ENCODE data around the gene RFESD.

DNA sequence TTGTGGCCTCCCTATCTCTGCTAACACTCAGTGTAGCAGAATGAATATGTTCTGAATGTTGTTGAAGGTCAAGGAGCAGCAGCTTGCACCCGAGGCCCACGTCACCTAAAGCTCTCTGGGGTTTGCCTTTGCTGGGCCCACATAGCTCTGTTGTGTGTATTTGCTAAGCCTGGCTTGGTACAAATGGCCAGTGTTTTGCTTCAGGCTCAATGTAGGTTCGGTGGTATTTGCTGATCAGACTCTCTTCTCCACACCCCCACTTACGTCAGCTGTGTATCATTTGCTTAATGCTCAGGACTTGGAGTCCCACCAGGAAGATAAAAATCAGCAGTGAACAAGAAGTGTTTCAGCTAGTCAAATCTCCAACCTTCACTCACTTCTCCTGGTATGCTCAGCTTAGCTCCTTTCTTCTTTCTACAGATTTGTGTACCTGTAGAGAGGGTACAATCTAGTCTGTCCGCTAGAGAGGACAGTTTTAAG lies 4.8 kb upstream of the RFESD start:
- TF ChIP-seq POLR2A (IDR thresholded peaks at IDR 0.05), result no peak
- TF ChIP-seq, protein P1, sequence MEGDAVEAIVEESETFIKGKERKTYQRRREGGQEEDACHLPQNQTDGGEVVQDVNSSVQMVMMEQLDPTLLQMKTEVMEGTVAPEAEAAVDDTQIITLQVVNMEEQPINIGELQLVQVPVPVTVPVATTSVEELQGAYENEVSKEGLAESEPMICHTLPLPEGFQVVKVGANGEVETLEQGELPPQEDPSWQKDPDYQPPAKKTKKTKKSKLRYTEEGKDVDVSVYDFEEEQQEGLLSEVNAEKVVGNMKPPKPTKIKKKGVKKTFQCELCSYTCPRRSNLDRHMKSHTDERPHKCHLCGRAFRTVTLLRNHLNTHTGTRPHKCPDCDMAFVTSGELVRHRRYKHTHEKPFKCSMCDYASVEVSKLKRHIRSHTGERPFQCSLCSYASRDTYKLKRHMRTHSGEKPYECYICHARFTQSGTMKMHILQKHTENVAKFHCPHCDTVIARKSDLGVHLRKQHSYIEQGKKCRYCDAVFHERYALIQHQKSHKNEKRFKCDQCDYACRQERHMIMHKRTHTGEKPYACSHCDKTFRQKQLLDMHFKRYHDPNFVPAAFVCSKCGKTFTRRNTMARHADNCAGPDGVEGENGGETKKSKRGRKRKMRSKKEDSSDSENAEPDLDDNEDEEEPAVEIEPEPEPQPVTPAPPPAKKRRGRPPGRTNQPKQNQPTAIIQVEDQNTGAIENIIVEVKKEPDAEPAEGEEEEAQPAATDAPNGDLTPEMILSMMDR (IDR thresholded peaks at IDR 0.05), result no peak
